ENCODE measurements around the gene MEIKIN.

The MEIKIN gene

GRCh38 chr5:131974622-131974955 lies 29.1 kb upstream of the MEIKIN start:
- TF ChIP-seq CTCF (IDR thresholded peaks at IDR 0.05; ENCODE audit: low read depth, low read length) = no peak
- in situ Hi-C loops (cut with HindIII; ENCODE audit: low sequenced_read_pairs) = no loop called here
- no peak for DNase-seq (ENCODE audit: low read depth, low spot score)
- H3K4me3 ChIP-seq (ENCODE audit: low read depth, low read length) = no peak overlapping the region

- H3K4me3 ChIP-seq (ENCODE audit: low read depth, low read length) = no peak overlapping the region
- in situ Hi-C loops (cut with HindIII; ENCODE audit: low sequenced_read_pairs) = no loop called here
These were observed 28.6 kb upstream of the MEIKIN start for GRCh38 chr5:131974016-131974415.

GRCh38 chr5:131973089-131973712 lies 27.7 kb upstream of the MEIKIN start:
- TF ChIP-seq CTCF (IDR thresholded peaks at IDR 0.05; ENCODE audit: low read depth, low read length) = no peak
- no peak overlapping the region for H3K4me3 ChIP-seq (ENCODE audit: low read depth, low read length)
- in situ Hi-C loops (cut with HindIII; ENCODE audit: low sequenced_read_pairs) = no loop called here
- DNase-seq (ENCODE audit: low read depth, low spot score) = no peak

More at GRCh38 chr5:131974016-131974415, 28.6 kb upstream of the MEIKIN start:
- no peak for DNase-seq (ENCODE audit: low read depth, low spot score)
- TF ChIP-seq CTCF (IDR thresholded peaks at IDR 0.05; ENCODE audit: low read depth, low read length) = no peak

- peak; percentile 33 for DNase-seq (ENCODE audit: low read depth, low spot score)
- in situ Hi-C loops (cut with HindIII; ENCODE audit: low sequenced_read_pairs) = no loop called here
- H3K4me3 ChIP-seq (ENCODE audit: low read depth, low read length) = no peak overlapping the region
- TF ChIP-seq CTCF (IDR thresholded peaks at IDR 0.05; ENCODE audit: low read depth, low read length) = no peak
These were observed 23.0 kb upstream of the MEIKIN start for GRCh38 chr5:131968396-131968954.

GRCh38 chr5:131966551-131966950 lies 21.1 kb upstream of the MEIKIN start:
- no peak for DNase-seq (ENCODE audit: low read depth, low spot score)
- in situ Hi-C loops (cut with HindIII; ENCODE audit: low sequenced_read_pairs) = no loop called here
- no peak for TF ChIP-seq CTCF (IDR thresholded peaks at IDR 0.05; ENCODE audit: low read depth, low read length)
- no peak overlapping the region for H3K4me3 ChIP-seq (ENCODE audit: low read depth, low read length)

- in situ Hi-C loops (cut with HindIII; ENCODE audit: low sequenced_read_pairs) = no loop called here
- no peak for DNase-seq (ENCODE audit: low read depth, low spot score)
- H3K4me3 ChIP-seq (ENCODE audit: low read depth, low read length) = no peak overlapping the region
- TF ChIP-seq CTCF (IDR thresholded peaks at IDR 0.05; ENCODE audit: low read depth, low read length) = no peak
These were observed 20.5 kb upstream of the MEIKIN start for GRCh38 chr5:131965826-131966415.
